Gastroesophageal sphincter (tissue), 4 donors: ENCODE results near the gene OPTC. TPM values are rescaled to one million over a fixed set of nuclear protein-coding genes. Genes with fewer than 3 reads are reported as not detected.

Source experiments
- ATAC-seq: fragments of 150-250 bp; one replicate; pipeline ENCODE4 v1.9.1; 2016; ENCODE audit warnings: mild to moderate bottlenecking, moderate library complexity
- H3K27ac ChIP-seq, 4 donors: fragments of 200-600 bp; sonication (generic) in 3 of 4; 1 replicate in 3 of 4; 2 replicates in 1 of 4; pipeline ENCODE4 v1.5.1; 2016 to 2019
- H3K27me3 ChIP-seq: fragments of 200-600 bp; sonication (generic); one replicate; pipeline ENCODE4 v1.5.1; 2019
- H3K36me3 ChIP-seq, 2 donors: fragments of 200-600 bp; sonication (generic); one replicate each; pipeline ENCODE4 v1.5.1; 2019; ENCODE audit warnings: control low read depth in 1 of 2
- H3K4me1 ChIP-seq, 3 donors: fragments of 200-600 bp; sonication (generic); 1 replicate in 2 of 3; 2 replicates in 1 of 3; pipeline ENCODE4 v1.5.1; 2016 to 2019; ENCODE audit warnings: control low read depth in 2 of 3
- H3K4me3 ChIP-seq, 2 donors: fragments of 200-600 bp; sonication (generic); one replicate each; pipeline ENCODE4 v1.5.1; 2019; ENCODE audit warnings: mild to moderate bottlenecking in 1 of 2, moderate library complexity in 1 of 2
- H3K9me3 ChIP-seq, 3 donors: fragments of 200-600 bp; sonication (generic); one replicate each; pipeline ENCODE4 v1.5.1; 2017 to 2019; ENCODE audit warnings: control low read depth in 2 of 3
- EP300 ChIP-seq: sonication (generic); formaldehyde crosslinking; IDR thresholded peaks from one replicate; pipeline ENCODE4 v1.6.1; 2017; ENCODE audit warnings: antibody characterized with exemption, mild to moderate bottlenecking
- POLR2A ChIP-seq, 2 donors: fragments of 450-650 bp; IDR thresholded peaks; one replicate each; pipeline ENCODE4 v1.6.1; 2017; ENCODE audit warnings: antibody characterized with exemption in 2 of 2, mild to moderate bottlenecking in 2 of 2, moderate library complexity in 1 of 2
- POLR2AphosphoS5 ChIP-seq: sonication (generic); formaldehyde crosslinking; IDR thresholded peaks from one replicate; pipeline ENCODE4 v1.6.1; 2017; ENCODE audit warnings: antibody characterized with exemption
- WGBS, 2 donors: methylation state at CpG; one replicate each; pipeline ENCODE4 v1.1.5; 2018; ENCODE audit warnings: low coverage in 1 of 2; 5-methylcytosine and 5-hydroxymethylcytosine counted together
- total RNA-seq, 4 donors: library from RNA; depleted of rRNA; stranded (reverse); fragments of >200 nt; gene quantifications; one replicate each; pipeline ENCODE4 v1.1.0, GENCODE V29; 2016
- TF ChIP-seq, protein P1 (sequence below), 4 experiments: fragments of 200-600 bp in 2 of 4; fragments of 450-650 bp in 2 of 4; sonication (generic) in 1 of 4; IDR thresholded peaks; one replicate each; pipeline ENCODE4 v1.5.1; 2017 to 2019; ENCODE audit warnings: antibody characterized with exemption in 4 of 4, mild to moderate bottlenecking in 2 of 4, moderate library complexity in 2 of 4

Gene OPTC
- total RNA-seq, 4 donors from 2014 or later, result not detected

DNA sequence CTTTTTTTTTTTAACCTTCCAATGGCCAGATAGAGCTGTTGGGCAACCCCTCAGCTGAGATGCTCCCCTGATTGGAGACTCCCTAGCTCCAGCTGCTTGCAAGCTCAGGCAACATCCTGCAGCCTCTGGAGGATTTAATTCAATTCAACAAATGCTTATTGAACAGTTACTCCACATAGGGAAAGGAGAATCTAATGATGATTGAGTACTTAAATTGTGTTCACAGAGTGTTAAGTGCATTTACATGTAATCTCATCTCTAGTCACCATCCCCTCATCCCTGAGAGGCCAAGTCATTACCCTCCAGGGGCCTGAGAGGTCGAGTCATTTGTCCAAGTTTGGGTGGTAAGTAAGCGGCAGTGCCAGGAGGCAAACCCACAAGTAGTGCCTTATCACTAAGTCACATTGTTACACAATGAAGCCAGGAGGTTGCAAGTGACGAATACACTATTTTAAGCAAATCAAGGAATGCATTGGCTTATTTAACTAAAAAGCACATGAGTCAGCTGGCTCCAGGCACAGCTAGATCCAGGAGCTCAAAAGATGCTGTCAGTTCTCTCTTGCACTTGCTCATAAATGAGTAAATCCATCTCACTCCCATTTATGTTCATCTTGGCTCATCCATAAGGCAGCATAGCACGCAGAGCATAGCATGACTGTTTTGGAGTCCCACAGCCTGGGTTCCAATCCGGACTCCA, 64.3 kb downstream of the OPTC start:
- H3K4me1 ChIP-seq, result peaks cover 24 to 68% (median 42%) of the 10 kb centered on the region in 3 donors
- no peaks in the 10 kb centered on the region for H3K27me3 ChIP-seq
- peak; percentile 89 for ATAC-seq
- peak overlapping the region; percentile 87 to 94 (median 92) for H3K27ac ChIP-seq
- 2 to 21% methylated on average over 5 of the region's 5 CpGs for WGBS, 2 donors
- no peaks in the 10 kb centered on the region for H3K36me3 ChIP-seq
- H3K9me3 ChIP-seq, result no peaks in the 10 kb centered on the region
- TF ChIP-seq, protein P1, sequence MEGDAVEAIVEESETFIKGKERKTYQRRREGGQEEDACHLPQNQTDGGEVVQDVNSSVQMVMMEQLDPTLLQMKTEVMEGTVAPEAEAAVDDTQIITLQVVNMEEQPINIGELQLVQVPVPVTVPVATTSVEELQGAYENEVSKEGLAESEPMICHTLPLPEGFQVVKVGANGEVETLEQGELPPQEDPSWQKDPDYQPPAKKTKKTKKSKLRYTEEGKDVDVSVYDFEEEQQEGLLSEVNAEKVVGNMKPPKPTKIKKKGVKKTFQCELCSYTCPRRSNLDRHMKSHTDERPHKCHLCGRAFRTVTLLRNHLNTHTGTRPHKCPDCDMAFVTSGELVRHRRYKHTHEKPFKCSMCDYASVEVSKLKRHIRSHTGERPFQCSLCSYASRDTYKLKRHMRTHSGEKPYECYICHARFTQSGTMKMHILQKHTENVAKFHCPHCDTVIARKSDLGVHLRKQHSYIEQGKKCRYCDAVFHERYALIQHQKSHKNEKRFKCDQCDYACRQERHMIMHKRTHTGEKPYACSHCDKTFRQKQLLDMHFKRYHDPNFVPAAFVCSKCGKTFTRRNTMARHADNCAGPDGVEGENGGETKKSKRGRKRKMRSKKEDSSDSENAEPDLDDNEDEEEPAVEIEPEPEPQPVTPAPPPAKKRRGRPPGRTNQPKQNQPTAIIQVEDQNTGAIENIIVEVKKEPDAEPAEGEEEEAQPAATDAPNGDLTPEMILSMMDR (IDR thresholded peaks at IDR 0.05), result no peak
- TF ChIP-seq POLR2AphosphoS5, result peak; percentile 99
- TF ChIP-seq POLR2A (IDR thresholded peaks at IDR 0.05), result no peak
- TF ChIP-seq EP300, result peak; percentile 57
- no peak overlapping the region for H3K4me3 ChIP-seq

Other genes starting within 250 kb of the OPTC start
- 100 to 1,000 TPM in 3 of 4 donors, 10 to 100 TPM in 1; 74.5 to 169 (median 116) TPM for gene BTG2, start 188.6 kb upstream of the OPTC start, total RNA-seq
- 10 to 100 TPM; 19.3 to 53.6 (median 37.9) TPM for gene FMOD, start 143.0 kb upstream of the OPTC start, total RNA-seq
- 100 to 1,000 TPM in 1 of 4 donors, 10 to 100 TPM in 3; 63.9 to 149 (median 66.1) TPM for gene PRELP, start 18.3 kb upstream of the OPTC start, total RNA-seq
- 100 to 1,000 TPM; 211 to 454 (median 257) TPM for gene ATP2B4, start 132.7 kb downstream of the OPTC start, total RNA-seq